ENCODE measurements around the gene LRP8.

LRP8 gene

GRCh38 chr1:53359225-53359933 is 31.5 kb upstream of the LRP8 start:
- no peak for DNase-seq

- DNase-seq: no peak
Observed at GRCh38 chr1:53356637-53357036, 28.8 kb upstream of the LRP8 start.

- no peak for DNase-seq
Observed at GRCh38 chr1:53354119-53354518, 26.2 kb upstream of the LRP8 start.

GRCh38 chr1:53352561-53352960 is 24.7 kb upstream of the LRP8 start:
- DNase-seq: no peak

GRCh38 chr1:53350853-53351767 is 23.2 kb upstream of the LRP8 start:
- DNase-seq: no peak

GRCh38 chr1:53349968-53350852 is 22.3 kb upstream of the LRP8 start:
- DNase-seq: no peak

GRCh38 chr1:53349369-53349835 is 21.5 kb upstream of the LRP8 start:
- no peak for DNase-seq

GRCh38 chr1:53348486-53349368 is 20.9 kb upstream of the LRP8 start:
- no peak for DNase-seq

GRCh38 chr1:53346814-53347176 is 18.9 kb upstream of the LRP8 start:
- no peak for DNase-seq

- no peak for DNase-seq
Observed at GRCh38 chr1:53345996-53346813, 18.3 kb upstream of the LRP8 start.

GRCh38 chr1:53344921-53345838 is 17.3 kb upstream of the LRP8 start:
- DNase-seq: no peak

GRCh38 chr1:53343831-53344668 is 16.2 kb upstream of the LRP8 start:
- no peak for DNase-seq

- DNase-seq: no peak
Observed at GRCh38 chr1:53342735-53343470, 15.0 kb upstream of the LRP8 start.

GRCh38 chr1:53341961-53342707 is 14.3 kb upstream of the LRP8 start:
- DNase-seq: no peak

- no peak for DNase-seq
Observed at GRCh38 chr1:53341521-53341895, 13.6 kb upstream of the LRP8 start.

GRCh38 chr1:53340660-53341520 is 13.0 kb upstream of the LRP8 start:
- peak in 1 of 2 experiments; percentile 29 for DNase-seq
